BLaER1 treated with 17β-estradiol and CSF1 and Interleukin-3, amounts not matched to agents 10 nM and 100 nM (cell line): ENCODE results near the gene BICDL2.
"Not testable (repeated sequence)": the region's sequence is repeated elsewhere in the genome, so short reads cannot be mapped to it uniquely, and the experiment has no call there.

ENCODE experiments used
- H3K27ac ChIP-seq, 11 experiments: shearing (Covaris generic); formaldehyde crosslinking; 2 replicates each; pipeline ENCODE4 v1.8.1; 2022
- H3K27me3 ChIP-seq, 11 experiments: shearing (Covaris generic); formaldehyde crosslinking; 2 replicates each; pipeline ENCODE4 v1.8.1; 2022
- H3K36me3 ChIP-seq, 11 experiments: shearing (Covaris generic); formaldehyde crosslinking; 2 replicates each; pipeline ENCODE4 v1.8.1; 2022
- H3K4me1 ChIP-seq, 10 experiments: shearing (Covaris generic); formaldehyde crosslinking; 2 replicates each; pipeline ENCODE4 v1.8.1; 2022
- H3K4me2 ChIP-seq, 11 experiments: shearing (Covaris generic); formaldehyde crosslinking; 2 replicates each; pipeline ENCODE4 v1.8.1; 2022
- H3K4me3 ChIP-seq, 10 experiments: shearing (Covaris generic); formaldehyde crosslinking; 2 replicates each; pipeline ENCODE4 v1.8.1; 2022
- H3K9ac ChIP-seq, 11 experiments: shearing (Covaris generic); formaldehyde crosslinking; 2 replicates each; pipeline ENCODE4 v1.8.1; 2022
- H3K9me3 ChIP-seq, 11 experiments: shearing (Covaris generic); formaldehyde crosslinking; replicated peaks in 1 of 11; 2 replicates each; pipeline ENCODE4 v1.8.1; 2022
- H4K20me1 ChIP-seq, 11 experiments: shearing (Covaris generic); formaldehyde crosslinking; 2 replicates each; pipeline ENCODE4 v1.8.1; 2022
- Cebpa-rat ChIP-seq, 11 experiments: shearing (Covaris generic); IDR thresholded peaks; 2 replicates each; pipeline ENCODE4 v1.8.1; 2022

BICDL2 gene

GRCh38 chr16:3060339-3061127 lies 23.8 kb upstream of the BICDL2 start:
- Histone ChIP-seq H3K4me2 (peak overlapping the region; percentile 95 to 100 (median 99); a peak in 19 of 22 replicates), H3K9ac (peak overlapping the region in 2 of 11 experiments; percentile 97 to 98; a peak in 3 of 22 replicates)
- TF ChIP-seq Cebpa-rat (IDR thresholded peaks at IDR 0.05), result no peak

DNA sequence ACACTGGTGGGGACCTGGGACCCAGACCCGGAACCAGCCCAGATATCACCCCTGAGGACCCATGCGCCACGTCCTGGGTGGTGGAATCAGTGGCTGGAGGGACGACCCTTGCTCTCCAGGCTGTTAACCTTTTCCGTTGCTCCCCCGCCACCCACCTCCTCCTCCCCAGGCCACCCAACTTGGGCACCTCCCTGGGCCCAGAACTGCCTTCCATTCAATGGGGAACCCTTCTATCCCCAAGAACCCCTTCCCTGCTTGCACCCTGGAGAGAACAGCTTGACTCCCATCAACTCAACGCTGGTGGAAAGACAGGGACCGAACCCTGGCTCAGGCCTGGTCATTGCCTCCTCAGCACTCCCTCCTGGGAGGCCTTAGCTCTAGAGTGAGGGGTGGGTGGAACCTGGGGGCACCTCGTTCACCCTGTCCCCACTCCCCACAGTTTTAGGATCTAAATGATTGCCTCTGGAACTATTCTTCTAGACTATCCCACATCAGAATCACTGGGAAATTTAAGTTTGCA lies 23.0 kb upstream of the BICDL2 start:
- Histone ChIP-seq H3K4me2 (peak overlapping the region; percentile 95 to 100 (median 99)), H3K9ac (peak overlapping the region; percentile 84 to 98 (median 94)), H4K20me1 (peaks cover 0 to 6% (median 0%) of the 10 kb centered on the region in 11 experiments; a peak in 3 of 22 replicates), H3K27ac (peak overlapping the region; percentile 75 to 96 (median 90); a peak in 21 of 22 replicates), H3K9me3 (no peaks in the 10 kb centered on the region), H3K36me3 (peaks cover 0 to 20% (median 0%) of the 10 kb centered on the region in 11 experiments; a peak in 4 of 22 replicates), H3K4me3 (peak overlapping the region; percentile 77 to 94 (median 88)), H3K4me1 (peaks cover 41 to 51% (median 48%) of the 10 kb centered on the region in 10 experiments), H3K27me3 (no peaks in the 10 kb centered on the region)
- TF ChIP-seq Cebpa-rat (IDR thresholded peaks at IDR 0.05), result no peak

More at GRCh38 chr16:3060339-3061127, 23.8 kb upstream of the BICDL2 start:
- Histone ChIP-seq H3K4me1 (peaks cover 41 to 51% (median 48%) of the 10 kb centered on the region in 10 experiments), H4K20me1 (peaks cover 0 to 6% (median 0%) of the 10 kb centered on the region in 11 experiments; a peak in 3 of 22 replicates), H3K27me3 (no peaks in the 10 kb centered on the region), H3K27ac (peak overlapping the region in 2 of 11 experiments; percentile 92 to 96; a peak in 4 of 22 replicates), H3K9me3 (no peaks in the 10 kb centered on the region), H3K4me3 (no peak overlapping the region), H3K36me3 (peaks cover 0 to 16% (median 0%) of the 10 kb centered on the region in 11 experiments; a peak in 3 of 22 replicates)

- Histone ChIP-seq H3K36me3 (peaks cover 0 to 26% (median 0%) of the 10 kb centered on the region in 11 experiments; a peak in 7 of 22 replicates), H3K4me3 (peak overlapping the region; percentile 77 to 94 (median 88)), H3K9me3 (no peaks in the 10 kb centered on the region), H3K27ac (peak overlapping the region; percentile 79 to 96 (median 90); a peak in 21 of 22 replicates), H3K27me3 (no peaks in the 10 kb centered on the region), H3K9ac (peak overlapping the region; percentile 84 to 98 (median 94)), H4K20me1 (peaks cover 0 to 6% (median 0%) of the 10 kb centered on the region in 11 experiments; a peak in 3 of 22 replicates), H3K4me1 (peaks cover 44 to 57% (median 54%) of the 10 kb centered on the region in 10 experiments), H3K4me2 (peak overlapping the region; percentile 95 to 100 (median 99))
- no peak for TF ChIP-seq Cebpa-rat (IDR thresholded peaks at IDR 0.05)
Measured at GRCh38 chr16:3059041-3059722, 22.4 kb upstream of the BICDL2 start.

- TF ChIP-seq Cebpa-rat (IDR thresholded peaks at IDR 0.05), result no peak
- peaks cover 52 to 65% (median 62%) of the 10 kb centered on the region in 10 experiments for H3K4me1 ChIP-seq
- H3K4me3 ChIP-seq, result peak overlapping the region; percentile 77 to 94 (median 88)
- H4K20me1 ChIP-seq, result peaks cover 0 to 6% (median 0%) of the 10 kb centered on the region in 11 experiments; a peak in 3 of 22 replicates
- peaks cover 0 to 34% (median 4%) of the 10 kb centered on the region in 11 experiments; a peak in 11 of 22 replicates for H3K36me3 ChIP-seq
- no peaks in the 10 kb centered on the region for H3K9me3 ChIP-seq
- peak overlapping the region; percentile 84 to 98 (median 94) for H3K9ac ChIP-seq
- no peaks in the 10 kb centered on the region for H3K27me3 ChIP-seq
- H3K27ac ChIP-seq, result peak overlapping the region; percentile 79 to 96 (median 90); a peak in 21 of 22 replicates
- peak overlapping the region; percentile 95 to 100 (median 99) for H3K4me2 ChIP-seq
Measured at GRCh38 chr16:3058139-3059030, 21.6 kb upstream of the BICDL2 start.

DNA sequence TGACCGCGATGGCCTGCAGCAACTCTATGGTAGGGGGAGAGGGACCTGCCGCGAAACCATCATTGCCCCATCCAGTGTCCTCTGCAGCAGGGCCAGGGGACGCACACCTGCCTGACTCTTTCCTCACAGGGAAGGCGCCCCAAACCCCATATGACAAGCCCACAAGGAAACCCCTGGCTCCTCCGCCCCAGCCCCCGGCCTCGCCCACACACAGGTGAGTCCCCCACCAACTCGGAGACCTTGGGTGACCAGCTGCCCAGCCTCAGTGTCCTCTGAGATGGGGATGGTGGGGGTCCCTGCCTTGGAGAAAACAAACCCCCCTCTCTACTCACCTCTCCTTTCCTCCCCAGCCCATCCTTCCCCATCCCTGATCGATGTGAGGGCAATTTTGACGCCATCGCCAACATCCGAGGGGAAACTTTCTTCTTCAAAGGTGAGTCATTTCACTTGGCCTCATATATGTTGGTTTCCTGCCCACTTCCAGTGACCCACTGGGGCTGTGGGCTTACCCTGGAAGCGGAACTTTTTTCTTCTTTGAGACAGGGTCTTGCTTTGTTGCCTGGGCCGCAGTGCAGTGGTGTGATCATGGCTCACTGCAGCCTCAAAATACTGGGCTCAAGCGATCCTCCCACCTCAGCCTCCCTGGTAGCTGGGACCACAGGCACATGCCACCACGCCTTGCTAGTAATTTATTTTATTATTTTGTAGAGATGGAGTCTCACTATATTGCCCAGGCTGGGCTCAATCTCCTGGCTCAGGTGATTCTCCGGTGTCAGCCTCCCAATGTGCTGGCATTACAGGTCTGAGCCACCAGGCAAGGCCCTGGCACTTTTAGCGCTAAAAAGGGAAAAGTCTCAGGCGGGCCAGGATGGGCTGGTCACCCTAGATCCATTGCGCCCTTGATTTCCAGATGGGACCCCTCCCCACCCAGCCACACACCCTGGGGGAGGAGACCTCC lies 20.7 kb upstream of the BICDL2 start:
- no peak for TF ChIP-seq Cebpa-rat (IDR thresholded peaks at IDR 0.05)
- Histone ChIP-seq H3K4me2 (peak overlapping the region; percentile 95 to 100 (median 99)), H3K36me3 (peaks cover 0 to 34% (median 4%) of the 10 kb centered on the region in 11 experiments; a peak in 11 of 22 replicates), H3K27me3 (no peaks in the 10 kb centered on the region), H3K9ac (peak overlapping the region; percentile 84 to 98 (median 94); a peak in 20 of 22 replicates), H3K4me3 (peak overlapping the region; percentile 77 to 94 (median 88)), H4K20me1 (peaks cover 0 to 6% (median 0%) of the 10 kb centered on the region in 11 experiments; a peak in 3 of 22 replicates), H3K4me1 (peaks cover 55 to 74% (median 70%) of the 10 kb centered on the region in 10 experiments), H3K27ac (peak overlapping the region in 8 of 11 experiments; percentile 87 to 96 (median 92); a peak in 14 of 22 replicates), H3K9me3 (no peaks in the 10 kb centered on the region)

- Histone ChIP-seq H4K20me1 (peaks cover 0 to 6% (median 0%) of the 10 kb centered on the region in 11 experiments; a peak in 3 of 22 replicates), H3K36me3 (peaks cover 0 to 38% (median 4%) of the 10 kb centered on the region in 11 experiments; a peak in 11 of 22 replicates), H3K4me3 (peak overlapping the region in 5 of 10 experiments; percentile 77 to 94 (median 87); a peak in 8 of 20 replicates), H3K4me2 (peak overlapping the region; percentile 95 to 100 (median 99)), H3K27ac (peak overlapping the region in 8 of 11 experiments; percentile 20 to 96 (median 92); a peak in 15 of 22 replicates), H3K9me3 (no peaks in the 10 kb centered on the region), H3K27me3 (0 out of 22 replicates have a peak, but pooled peaks cover 0 to under 1% (median 0%) of the 10 kb centered on the region in 11 experiments), H3K9ac (peak overlapping the region in 7 of 11 experiments; percentile 38 to 98 (median 95); a peak in 13 of 22 replicates), H3K4me1 (peaks cover 60 to 83% (median 79%) of the 10 kb centered on the region in 10 experiments)
- TF ChIP-seq Cebpa-rat (IDR thresholded peaks at IDR 0.05), result no peak
Measured at GRCh38 chr16:3056336-3057180, 19.8 kb upstream of the BICDL2 start.

DNA sequence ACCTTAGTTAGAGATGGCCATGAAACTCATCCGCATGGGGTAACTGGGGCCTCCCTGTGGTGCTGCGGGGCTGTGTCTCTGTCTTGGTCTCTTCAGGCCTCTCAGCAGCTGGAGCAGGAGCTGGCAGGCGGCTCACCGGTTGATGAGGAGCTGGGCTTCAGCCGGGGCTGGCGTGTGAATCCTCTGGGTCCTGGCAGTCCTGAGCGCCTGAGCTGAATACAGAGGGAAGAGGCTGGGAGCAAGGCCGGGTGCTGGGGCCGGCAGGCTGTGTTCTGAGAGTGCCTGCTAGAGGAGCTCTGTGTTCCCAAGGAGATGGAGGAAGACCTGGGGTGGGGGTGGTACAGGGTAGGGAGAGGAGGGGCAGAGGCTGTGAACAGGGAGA lies 19.0 kb upstream of the BICDL2 start:
- not testable (repeated sequence) for H3K27me3 ChIP-seq, H3K9me3 ChIP-seq, H4K20me1 ChIP-seq
- peak overlapping the region; percentile 84 to 100 (median 98) for H3K4me2 ChIP-seq
- peaks cover 0 to 42% (median 4%) of the 10 kb centered on the region in 11 experiments; a peak in 11 of 22 replicates for H3K36me3 ChIP-seq
- H3K4me3 ChIP-seq, result peak overlapping the region in 5 of 10 experiments; percentile 38 to 49 (median 45); a peak in 8 of 20 replicates
- H3K9ac ChIP-seq, result peak overlapping the region in 9 of 11 experiments; percentile 26 to 98 (median 72); a peak in 17 of 22 replicates
- peaks cover 68 to 91% (median 87%) of the 10 kb centered on the region in 10 experiments for H3K4me1 ChIP-seq
- peak overlapping the region in 9 of 11 experiments; percentile 53 to 96 (median 92); a peak in 18 of 22 replicates for H3K27ac ChIP-seq
